Suprapubic skin (tissue), 3 donors: ENCODE data around the gene SYT5.

Source experiments
- POLR2A ChIP-seq, 2 donors: fragments of 450-650 bp; IDR thresholded peaks; one replicate each; pipeline ENCODE4 v1.6.1; 2017; ENCODE audit warnings: antibody characterized with exemption in 2 of 2, mild to moderate bottlenecking in 2 of 2, moderate library complexity in 2 of 2
- TF ChIP-seq, protein P1 (sequence below), 2 donors: fragments of 200-600 bp in 1 of 2; fragments of 450-650 bp in 1 of 2; sonication (generic) in 1 of 2; IDR thresholded peaks; one replicate each; pipeline ENCODE4 v1.5.1; 2016 to 2019; ENCODE audit warnings: antibody characterized with exemption in 2 of 2, mild to moderate bottlenecking in 1 of 2, moderate library complexity in 1 of 2

DNA sequence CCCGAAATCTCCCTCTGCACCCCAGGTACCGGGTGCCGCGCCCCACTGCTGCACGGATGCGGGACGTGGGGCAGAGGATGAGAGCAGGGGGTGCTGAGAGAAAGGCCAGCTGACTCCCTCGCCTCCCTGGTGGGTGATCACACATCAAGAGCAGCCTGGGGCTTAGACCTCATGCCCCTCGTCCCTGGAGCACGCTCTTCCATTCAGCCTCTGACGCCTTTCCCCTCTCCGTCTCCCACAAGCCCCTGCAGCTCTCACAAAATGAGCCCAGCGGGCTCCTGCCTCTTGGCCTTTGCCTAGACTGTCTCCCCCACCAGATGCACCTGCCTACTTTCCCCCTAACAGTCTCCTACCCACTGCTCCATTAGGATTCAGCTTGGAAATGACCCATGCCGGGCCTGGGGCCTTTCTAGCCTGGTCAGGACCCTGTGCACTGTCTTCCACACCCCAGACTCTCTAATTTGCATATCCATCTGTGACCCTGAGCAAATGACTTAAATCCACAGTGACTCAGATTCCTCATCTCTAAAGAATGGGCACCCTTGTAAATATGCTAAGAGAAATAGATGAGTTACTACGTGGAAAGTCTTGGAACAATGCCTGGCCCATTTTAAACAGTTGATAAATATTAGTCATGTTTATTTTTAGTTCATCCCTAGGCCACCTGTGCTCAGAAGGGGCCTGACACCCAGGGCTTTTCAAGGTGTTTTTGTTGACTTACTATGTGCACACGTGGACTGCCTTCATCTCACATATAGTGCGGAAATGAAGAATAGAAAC lies 29.8 kb upstream of the SYT5 start:
- TF ChIP-seq, protein P1, sequence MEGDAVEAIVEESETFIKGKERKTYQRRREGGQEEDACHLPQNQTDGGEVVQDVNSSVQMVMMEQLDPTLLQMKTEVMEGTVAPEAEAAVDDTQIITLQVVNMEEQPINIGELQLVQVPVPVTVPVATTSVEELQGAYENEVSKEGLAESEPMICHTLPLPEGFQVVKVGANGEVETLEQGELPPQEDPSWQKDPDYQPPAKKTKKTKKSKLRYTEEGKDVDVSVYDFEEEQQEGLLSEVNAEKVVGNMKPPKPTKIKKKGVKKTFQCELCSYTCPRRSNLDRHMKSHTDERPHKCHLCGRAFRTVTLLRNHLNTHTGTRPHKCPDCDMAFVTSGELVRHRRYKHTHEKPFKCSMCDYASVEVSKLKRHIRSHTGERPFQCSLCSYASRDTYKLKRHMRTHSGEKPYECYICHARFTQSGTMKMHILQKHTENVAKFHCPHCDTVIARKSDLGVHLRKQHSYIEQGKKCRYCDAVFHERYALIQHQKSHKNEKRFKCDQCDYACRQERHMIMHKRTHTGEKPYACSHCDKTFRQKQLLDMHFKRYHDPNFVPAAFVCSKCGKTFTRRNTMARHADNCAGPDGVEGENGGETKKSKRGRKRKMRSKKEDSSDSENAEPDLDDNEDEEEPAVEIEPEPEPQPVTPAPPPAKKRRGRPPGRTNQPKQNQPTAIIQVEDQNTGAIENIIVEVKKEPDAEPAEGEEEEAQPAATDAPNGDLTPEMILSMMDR (IDR thresholded peaks at IDR 0.05) = no peak
- TF ChIP-seq POLR2A (IDR thresholded peaks at IDR 0.05) = no peak
